Stimulated activated CD4-positive, alpha-beta T cell treated with anti-CD3 and anti-CD28 coated beads, Interleukin-4, amount 100 ng/mL, for 4 hours (primary cell): ENCODE data around the gene PKMYT1.
A peak's percentile ranks its signal among the peaks of the same experiment; 100 is the strongest.

Experiments used
- DNase-seq, 2 experiments: peaks; one replicate each; pipeline ENCODE4 v3.0.0-alpha.2; 2020

The PKMYT1 gene

DNA sequence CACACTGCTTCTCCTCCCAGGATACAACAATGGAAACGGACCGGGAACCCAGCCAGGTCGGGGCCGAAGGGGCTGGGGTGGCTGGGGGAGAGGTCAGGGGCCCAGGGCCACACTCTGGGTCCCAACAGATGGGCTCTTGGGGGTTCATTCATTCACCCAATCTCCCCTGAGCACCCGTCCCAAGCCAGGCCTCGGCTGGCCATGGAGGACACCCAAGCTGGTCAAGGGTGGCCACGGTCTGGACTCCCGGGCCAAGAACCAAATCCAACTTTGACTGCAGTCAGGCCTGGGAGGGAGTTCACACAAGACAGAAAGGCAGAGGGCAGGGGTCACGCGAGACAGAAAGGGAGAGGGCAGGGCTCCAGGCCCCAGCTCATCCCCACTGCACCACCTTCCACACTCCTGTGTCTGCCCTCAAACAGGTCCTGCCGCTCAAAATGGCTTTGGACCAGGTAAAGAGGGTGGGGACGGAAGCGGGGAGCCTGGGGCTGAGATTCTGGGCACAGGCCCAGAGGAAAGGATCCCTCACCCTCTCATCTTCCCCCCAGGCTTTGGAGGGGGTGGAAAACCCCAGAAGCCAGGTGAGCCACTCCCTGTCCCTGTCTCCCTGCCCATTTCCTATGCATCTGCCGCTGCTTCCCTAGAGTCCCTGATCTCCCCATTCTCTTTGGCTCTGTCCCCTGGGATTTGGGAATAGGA, 12.3 kb upstream of the PKMYT1 start:
- no peak for DNase-seq

- no peak for DNase-seq
These were observed 11.5 kb upstream of the PKMYT1 start for GRCh38 chr16:2991566-2992261.

GRCh38 chr16:2990891-2991290, 10.6 kb upstream of the PKMYT1 start:
- DNase-seq: no peak

DNA sequence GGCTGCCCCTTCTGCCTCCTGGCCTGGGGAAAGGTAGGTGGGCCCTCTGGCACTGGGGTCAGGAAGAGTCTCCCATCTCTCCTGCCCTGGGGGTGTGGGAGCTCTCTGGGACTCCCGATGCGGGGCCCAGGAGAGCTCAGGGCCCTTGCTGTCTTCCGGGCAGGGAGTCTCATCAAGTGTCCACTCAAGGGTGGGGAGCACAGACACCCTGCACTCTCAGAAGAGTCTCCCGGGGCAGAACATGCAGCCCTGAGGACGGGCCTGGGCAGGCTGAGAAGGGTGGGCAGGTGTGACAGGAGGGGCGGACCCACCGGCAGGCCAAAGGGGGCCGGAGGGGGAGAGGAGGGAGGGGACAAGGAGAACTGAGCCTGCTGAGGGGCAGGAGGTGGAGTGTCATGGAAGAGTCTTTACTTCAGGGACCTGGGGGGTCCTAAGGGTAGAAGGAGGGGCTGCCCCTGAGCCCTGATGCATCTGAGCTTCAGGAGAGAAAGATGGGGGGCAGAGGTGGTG, 8.4 kb upstream of the PKMYT1 start:
- DNase-seq: no peak

- DNase-seq: no peak
These were observed 7.6 kb upstream of the PKMYT1 start for GRCh38 chr16:2987833-2988232.

GRCh38 chr16:2987286-2987685, 7.0 kb upstream of the PKMYT1 start:
- DNase-seq: no peak

DNA sequence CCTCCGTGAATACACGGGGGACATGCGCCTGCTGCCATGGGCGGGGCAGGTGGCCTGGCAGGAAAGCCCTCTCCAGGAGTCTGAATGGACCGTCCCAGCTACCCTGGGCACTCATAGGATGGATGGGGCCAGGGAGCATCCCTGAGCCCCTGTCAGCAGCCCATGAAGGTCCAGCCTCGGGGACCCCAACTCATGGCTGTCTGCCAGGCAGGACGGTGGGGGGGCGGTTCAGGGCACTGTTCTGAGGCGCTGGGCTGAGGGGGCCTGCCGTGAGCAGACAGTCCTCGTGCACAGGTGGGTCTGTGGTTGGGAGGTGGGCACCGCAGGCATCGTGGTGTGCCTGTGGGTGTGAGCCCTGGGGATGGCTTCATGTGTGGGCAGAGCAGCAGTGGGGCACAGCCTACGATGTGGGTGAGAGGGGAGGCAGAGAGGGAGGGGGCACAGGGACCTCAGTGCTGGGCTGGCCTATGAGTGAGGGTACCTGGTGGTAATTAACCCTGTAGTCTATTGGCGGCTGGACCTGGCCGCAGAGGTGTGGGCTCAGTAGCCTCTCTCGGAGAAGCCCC, 6.5 kb upstream of the PKMYT1 start:
- no peak for DNase-seq

DNA sequence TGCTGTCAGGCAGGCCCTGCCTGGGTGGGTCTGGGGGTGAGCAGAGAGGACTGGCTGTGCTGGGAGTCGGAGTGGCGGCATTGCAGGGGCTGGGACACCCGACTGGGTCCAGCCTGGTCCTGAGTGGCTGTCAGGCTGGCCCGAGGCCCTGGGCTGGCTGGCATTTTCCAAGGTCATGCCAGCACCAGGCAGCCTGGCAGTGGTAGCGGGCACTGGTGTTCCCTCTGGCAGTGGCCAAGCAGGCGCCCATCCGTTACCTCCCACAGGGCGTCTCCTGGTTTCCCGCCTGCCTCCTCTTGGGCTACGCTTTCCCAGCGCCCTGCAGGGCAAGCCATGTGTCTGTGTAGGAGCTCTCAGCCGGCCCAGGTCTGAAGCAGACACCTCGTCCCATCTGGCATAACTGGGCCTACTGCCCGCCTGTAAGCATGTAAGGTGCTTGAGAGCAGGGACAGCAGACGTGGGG, 5.7 kb upstream of the PKMYT1 start:
- no peak for DNase-seq

DNA sequence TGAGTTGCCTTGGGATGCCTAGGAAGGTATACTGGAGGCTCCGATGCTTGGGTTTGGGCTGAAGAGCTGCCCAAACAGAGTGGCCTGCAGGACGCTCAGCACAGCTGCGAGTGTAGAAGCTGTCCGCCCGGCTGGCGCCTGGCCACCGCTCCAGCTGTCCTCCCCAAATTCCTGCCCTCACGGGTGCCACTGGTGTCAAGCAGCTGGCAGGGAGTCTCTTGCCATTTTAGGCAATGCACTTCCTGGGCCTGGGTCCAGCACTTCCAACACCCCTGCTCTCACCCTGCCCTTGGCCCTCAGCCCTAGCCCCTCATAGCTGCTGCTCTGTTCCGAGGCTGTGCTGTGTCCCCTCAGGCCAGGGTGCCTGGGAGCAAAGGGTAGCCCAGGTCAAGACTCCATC, 5.2 kb upstream of the PKMYT1 start:
- DNase-seq: no peak

- peak; percentile 51 to 66 for DNase-seq
These were observed 3.5 kb upstream of the PKMYT1 start for GRCh38 chr16:2983706-2984136.

GRCh38 chr16:2982402-2982801, 2.2 kb upstream of the PKMYT1 start:
- DNase-seq: no peak

- DNase-seq: no peak
These were observed 1.6 kb upstream of the PKMYT1 start for GRCh38 chr16:2981899-2982250.

DNA sequence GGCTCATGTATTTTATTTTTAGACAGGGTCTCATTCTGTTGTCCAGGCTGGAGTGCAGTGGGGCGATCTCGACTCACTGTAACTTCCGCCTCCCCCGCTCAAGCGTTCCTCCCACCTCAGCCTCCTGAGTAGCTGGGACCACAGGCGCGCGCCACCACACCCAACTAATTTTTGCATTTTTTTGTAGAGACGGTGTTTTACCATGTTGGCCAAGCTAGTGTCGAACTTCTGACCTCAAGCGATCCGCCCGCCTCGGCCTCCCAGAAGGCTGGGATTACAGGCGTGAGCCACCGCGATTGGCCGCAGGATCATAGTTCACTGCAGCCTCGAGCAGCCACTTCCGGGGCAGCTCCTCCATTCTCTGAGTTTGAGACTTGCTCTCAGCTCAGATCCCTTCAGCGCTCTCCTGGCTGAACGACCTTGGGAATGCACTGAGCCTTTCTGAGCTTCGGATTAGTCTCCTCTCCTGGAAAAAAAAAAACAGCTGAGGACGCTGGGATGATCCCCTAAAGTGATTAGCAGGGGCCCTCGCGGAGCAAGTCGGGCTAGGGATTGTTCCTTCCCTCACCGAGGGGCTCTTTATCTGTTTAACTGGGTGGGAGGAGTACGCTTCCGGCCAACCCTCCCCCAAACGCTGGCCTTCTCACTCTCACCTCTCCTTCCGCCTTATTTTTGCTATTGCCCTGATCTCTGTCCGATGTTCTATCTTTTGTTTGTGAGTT, 1.1 kb upstream of the PKMYT1 start:
- DNase-seq: no peak

DNA sequence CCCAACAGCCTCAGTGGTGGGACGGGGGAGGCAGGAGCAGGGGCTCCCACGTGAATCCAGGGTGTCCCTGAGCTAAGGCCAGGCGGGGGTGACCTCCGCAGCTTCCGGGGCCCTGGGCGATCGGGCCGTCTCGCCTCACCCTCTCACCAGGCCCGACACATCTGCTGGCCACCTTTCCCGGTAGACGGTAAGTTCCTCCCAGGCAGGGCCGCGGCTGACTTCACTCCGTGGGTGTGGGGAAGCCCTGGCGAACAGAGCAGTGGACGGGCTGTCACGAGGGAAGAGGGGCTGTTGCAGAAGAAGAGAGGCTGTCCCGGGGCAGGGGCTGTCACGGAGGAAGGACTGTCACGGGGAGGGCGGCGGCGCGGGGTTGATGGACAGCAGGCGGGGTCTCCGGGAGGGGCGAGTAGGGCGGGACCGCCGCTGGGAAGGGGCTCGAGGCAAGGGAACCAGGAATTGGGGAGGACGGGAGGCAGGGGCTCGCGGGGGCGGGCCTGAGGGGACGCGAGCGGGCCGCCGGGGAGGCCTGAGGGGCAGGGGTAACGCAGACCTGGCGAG, 498 bp downstream of the PKMYT1 start:
- no peak for DNase-seq

- DNase-seq: no peak
These were observed 2.8 kb downstream of the PKMYT1 start for GRCh38 chr16:2977440-2977839.

GRCh38 chr16:2976673-2977072, 3.6 kb downstream of the PKMYT1 start:
- no peak for DNase-seq

- DNase-seq: no peak
These were observed 4.0 kb downstream of the PKMYT1 start for GRCh38 chr16:2976201-2976600.

DNA sequence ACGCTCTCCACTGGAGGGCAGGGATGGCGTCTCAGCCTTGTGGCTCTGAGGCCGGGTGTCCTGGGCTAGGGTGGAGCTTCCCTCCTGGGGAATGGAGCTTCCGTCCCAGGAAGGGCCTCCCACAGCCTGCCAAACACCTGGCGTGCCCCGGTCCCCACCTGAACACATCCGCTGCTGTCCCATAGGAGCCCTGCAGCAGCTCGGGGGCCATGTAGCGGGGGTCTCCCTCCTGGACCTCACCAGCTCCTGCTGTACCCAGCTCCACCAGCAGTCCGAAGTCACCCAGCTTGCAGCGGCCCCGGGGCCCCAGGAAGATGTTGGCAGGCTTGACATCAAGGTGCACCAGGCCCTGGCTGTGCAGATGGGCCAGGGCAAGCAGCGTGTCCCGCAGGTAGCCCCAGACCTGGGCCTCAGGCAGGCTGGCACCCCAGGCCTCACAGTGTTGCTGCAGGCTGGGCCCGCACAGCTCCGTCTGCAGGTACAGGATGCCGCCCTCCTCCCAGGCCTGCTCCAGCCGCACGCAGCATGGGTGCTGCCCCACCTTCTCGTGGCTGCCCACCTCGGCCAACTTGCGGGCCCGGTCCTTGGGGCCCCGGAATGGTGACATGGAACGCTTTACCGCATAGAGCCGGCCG, 5.0 kb downstream of the PKMYT1 start:
- DNase-seq: no peak

GRCh38 chr16:2974319-2975056, 5.8 kb downstream of the PKMYT1 start:
- no peak for DNase-seq

DNA sequence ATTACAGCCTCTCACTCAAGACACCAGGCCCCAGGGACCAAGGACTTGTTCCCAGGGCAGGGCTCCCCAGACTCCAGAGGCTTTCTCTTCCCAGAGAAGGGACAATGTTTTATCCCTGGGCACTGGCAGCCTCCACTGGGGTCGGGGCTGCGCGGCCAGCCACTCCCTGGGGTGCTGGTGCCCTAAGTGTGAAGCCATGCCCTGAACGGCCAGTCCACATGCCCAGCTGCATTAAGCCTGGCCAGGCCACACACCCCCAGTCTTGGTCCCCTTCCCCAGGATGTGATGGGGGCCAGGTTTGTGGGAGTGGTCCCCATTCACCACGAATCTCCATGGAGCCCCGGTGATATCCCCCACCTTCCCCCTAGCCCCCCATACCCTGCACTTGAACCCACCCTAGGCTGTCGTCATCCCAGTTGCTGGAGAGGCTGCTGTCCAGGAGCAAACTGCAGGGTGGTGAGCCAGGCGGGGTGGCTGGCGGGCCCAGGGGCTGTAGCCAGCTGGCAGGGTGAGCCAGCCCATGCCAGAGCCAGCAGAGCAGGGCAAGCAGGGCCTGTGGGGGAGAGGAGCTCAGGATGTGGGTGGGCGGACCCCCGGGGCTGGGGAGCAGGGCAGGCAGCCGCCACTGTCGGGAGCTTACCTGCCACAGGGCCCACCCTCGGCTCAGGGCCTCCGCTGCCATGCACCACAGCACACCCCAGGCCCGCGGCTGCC, 6.5 kb downstream of the PKMYT1 start:
- no peak for DNase-seq

DNA sequence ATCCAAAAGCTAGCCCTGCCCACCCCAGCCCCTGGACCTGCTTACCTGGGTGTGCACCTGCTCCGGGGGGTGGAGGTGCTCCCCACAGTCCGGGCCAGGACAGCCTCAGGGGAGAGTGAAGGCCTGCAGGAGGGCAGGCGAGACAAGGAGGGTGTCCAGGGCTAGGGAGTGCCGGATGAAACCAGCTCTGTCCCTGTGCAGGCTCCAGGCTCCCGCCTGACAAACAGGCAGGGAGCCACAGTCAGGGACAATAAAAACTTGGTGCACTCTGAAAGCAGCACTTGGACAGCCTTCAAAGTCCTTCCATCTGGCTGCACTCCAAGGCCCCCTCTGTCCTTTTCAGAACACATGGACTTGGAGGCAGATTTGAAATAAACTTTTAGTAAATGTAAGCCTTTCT, 7.2 kb downstream of the PKMYT1 start:
- DNase-seq: no peak
